HepG2 (cell line): ENCODE measurements around the gene SF3A2. TPM values are rescaled to one million over a fixed set of nuclear protein-coding genes. Genes with fewer than 3 reads are reported as not detected.
A peak's percentile ranks its signal among the peaks of the same experiment; 100 is the strongest.

Source experiments
- ARID3A ChIP-seq: IDR thresholded peaks from 2 replicates; pipeline ENCODE4 v1.6.1; 2012; ENCODE audit warnings: low read depth, low read length, improper control_type of control experiment
- ARNTL ChIP-seq: sonication (generic); formaldehyde crosslinking; IDR thresholded peaks from 2 replicates; pipeline ENCODE4 v1.4.0; 2020; ENCODE audit warnings: mild to moderate bottlenecking, missing genetic modification reagents
- ATF7-NPFF ChIP-seq: sonication (generic); formaldehyde crosslinking; IDR thresholded peaks from 2 replicates; pipeline ENCODE4 v1.8.1; 2023; ENCODE audit warnings: mild to moderate bottlenecking, low read depth, missing genetic modification reagents, moderate library complexity
- BATF2 ChIP-seq: sonication (generic); formaldehyde crosslinking; IDR thresholded peaks from 2 replicates; pipeline ENCODE4 v1.8.0; 2022; ENCODE audit warnings: mild to moderate bottlenecking, missing genetic modification reagents, moderate library complexity
- CAMTA2 ChIP-seq: sonication (generic); formaldehyde crosslinking; IDR thresholded peaks from 2 replicates; pipeline ENCODE4 v1.4.0; 2020; ENCODE audit warnings: mild to moderate bottlenecking, missing genetic modification reagents, borderline replicate concordance
- ESRRA ChIP-seq: sonication (generic); formaldehyde crosslinking; IDR thresholded peaks from 2 replicates; pipeline ENCODE4 v1.5.1; 2020; ENCODE audit warnings: mild to moderate bottlenecking, low read depth, missing genetic modification reagents
- FOXJ3 ChIP-seq: sonication (generic); formaldehyde crosslinking; IDR thresholded peaks from 2 replicates; pipeline ENCODE4 v1.4.0; 2020; ENCODE audit warnings: missing genetic modification reagents, mild to moderate bottlenecking, borderline replicate concordance
- FUBP1 ChIP-seq: sonication (generic); formaldehyde crosslinking; IDR thresholded peaks from 2 replicates; pipeline ENCODE4 v1.5.1; 2020; ENCODE audit warnings: missing genetic modification reagents, mild to moderate bottlenecking, borderline replicate concordance
- GATAD2A ChIP-seq: IDR thresholded peaks from 2 replicates; pipeline ENCODE4 v1.6.1; 2016
- KDM5B ChIP-seq: sonication (generic); formaldehyde crosslinking; IDR thresholded peaks from 2 replicates; pipeline ENCODE4 v1.4.0; 2020; ENCODE audit warnings: missing genetic modification reagents, mild to moderate bottlenecking, borderline replicate concordance
- MAFF ChIP-seq: IDR thresholded peaks from 2 replicates; pipeline ENCODE4 v1.6.1; 2011; ENCODE audit warnings: low read depth, low read length, improper control_type of control experiment
- MTERF4 ChIP-seq: sonication (generic); formaldehyde crosslinking; IDR thresholded peaks from 2 replicates; pipeline ENCODE4 v1.8.0; 2023; ENCODE audit warnings: mild to moderate bottlenecking, missing genetic modification reagents
- NCOA5 ChIP-seq: sonication (generic); formaldehyde crosslinking; IDR thresholded peaks from 2 replicates; pipeline ENCODE4 v1.4.0; 2020; ENCODE audit warnings: missing genetic modification reagents
- NFYB ChIP-seq: sonication (generic); formaldehyde crosslinking; IDR thresholded peaks from 2 replicates; pipeline ENCODE4 v1.4.0; 2020; ENCODE audit warnings: missing genetic modification reagents
- NONO ChIP-seq, 2 experiments: fragments of 450-650 bp in 1 of 2; sonication (generic) in 1 of 2; formaldehyde crosslinking in 1 of 2; IDR thresholded peaks in 1 of 2; conservative IDR thresholded peaks in 1 of 2; 2 replicates each; pipeline versions ENCODE4 v1.6.1 to v1.8.0; 2017 to 2022; ENCODE audit warnings: mild to moderate bottlenecking in 1 of 2, missing genetic modification reagents in 1 of 2, moderate library complexity in 1 of 2
- NR2F6 ChIP-seq, 2 experiments: IDR thresholded peaks; 2 replicates each; pipeline ENCODE4 v1.6.1; 2016; ENCODE audit warnings: antibody characterized with exemption in 1 of 2, mild to moderate bottlenecking in 1 of 2
- PHF20 ChIP-seq: sonication (generic); formaldehyde crosslinking; IDR thresholded peaks from 2 replicates; pipeline ENCODE4 v1.5.0; 2020; ENCODE audit warnings: mild to moderate bottlenecking, missing genetic modification reagents
- RBFOX2 ChIP-seq: fragments of 200-400 bp; formaldehyde crosslinking; IDR thresholded peaks from 2 replicates; pipeline ENCODE4 v1.6.1; 2017; ENCODE audit warnings: low read depth, mild to moderate bottlenecking, low read length
- SOX5 ChIP-seq: IDR thresholded peaks from 2 replicates; pipeline ENCODE4 v1.6.1; 2016; ENCODE audit warnings: borderline replicate concordance
- THAP11 ChIP-seq: IDR thresholded peaks from 2 replicates; pipeline ENCODE4 v1.6.1; 2016; ENCODE audit warnings: missing biosample characterization, missing genetic modification reagents
- ZFP36L1 ChIP-seq: sonication (generic); formaldehyde crosslinking; IDR thresholded peaks from 2 replicates; pipeline ENCODE4 v1.8.0; 2022; ENCODE audit warnings: mild to moderate bottlenecking, missing genetic modification reagents, moderate library complexity
- ZFX ChIP-seq: sonication (generic); formaldehyde crosslinking; IDR thresholded peaks from 2 replicates; pipeline ENCODE4 v1.4.0; 2020; ENCODE audit warnings: mild to moderate bottlenecking, low read depth, missing genetic modification reagents, moderate library complexity
- ZNF264 ChIP-seq: sonication (generic); formaldehyde crosslinking; IDR thresholded peaks from 2 replicates; pipeline ENCODE4 v1.4.0; 2020; ENCODE audit warnings: missing genetic modification reagents
- ZNF296 ChIP-seq: sonication (generic); formaldehyde crosslinking; conservative IDR thresholded peaks from 2 replicates; pipeline ENCODE4 v1.5.0; 2020; ENCODE audit warnings: mild to moderate bottlenecking, missing genetic modification reagents
- ZSCAN30 ChIP-seq: sonication (generic); formaldehyde crosslinking; IDR thresholded peaks from 2 replicates; pipeline ENCODE4 v1.5.0; 2020; ENCODE audit warnings: mild to moderate bottlenecking, missing genetic modification reagents
- polyA plus RNA-seq, 8 experiments: library from polyadenylated mRNA; depleted of rRNA in 3 of 8; stranded (reverse) in 7 of 8; unstranded in 1 of 8; fragments of >200 nt; fragmentation: Illumina TruSeq in 4 of 8; extraction: Trizol in 4 of 8; gene quantifications; 2 replicates each; pipeline versions ENCODE4 v1.2.1 to v1.2.3, GENCODE V29; 2011 to 2016; ENCODE audit warnings: low read depth in 4 of 8, missing spikeins in 1 of 8, mixed read lengths in 1 of 8; ENCODE audit not compliant: insufficient read depth in 1 of 8
- total RNA-seq, 5 experiments: library from RNA; depleted of rRNA; stranded (reverse); fragments of >200 nt; fragmentation: Illumina TruSeq; extraction: Trizol; gene quantifications; 2 replicates each; pipeline ENCODE4 v1.2.3, GENCODE V29; 2016; ENCODE audit warnings: low read depth in 1 of 5

SF3A2 gene
- total and polyA plus RNA-seq, 2 of the 13 experiments (the other 11 are each of a cell fraction or from before 2014, with no cell fraction given), result 8.6 to 8.8 TPM

- TF ChIP-seq ZFX (CRISPR knock-in tag) (peak; percentile 80), ARNTL (CRISPR knock-in tag) (no peak), FUBP1 (CRISPR knock-in tag) (peak; percentile 86; the same call in 1 of the 2 replicates), GATAD2A (peak; percentile 55; the same call in 1 of the 2 replicates), ZSCAN30 (no peak), PHF20 (CRISPR knock-in tag) (peak; percentile 79), FOXJ3 (no peak), NR2F6 (IDR thresholded peaks at IDR 0.05) (no peak), NR2F6 (CRISPR knock-in tag; IDR thresholded peaks at IDR 0.05) (peak; percentile 36; the same call in 1 of the 2 replicates), ARID3A (no peak), RBFOX2 (peak; percentile 96), ZFP36L1 (peak; percentile 67; the same call in 1 of the 2 replicates), NCOA5 (CRISPR knock-in tag) (no peak), ESRRA (CRISPR knock-in tag) (peak; percentile 42; the same call in 1 of the 2 replicates), ZNF264 (CRISPR knock-in tag) (0 out of 2 replicates have a peak, but pooled peaks have one; percentile 63), SOX5 (peak; percentile 65), NFYB (CRISPR knock-in tag) (peak; percentile 28; the same call in 1 of the 2 replicates), KDM5B (CRISPR knock-in tag) (peak; percentile 84), MTERF4 (CRISPR knock-in tag) (peak; percentile 59; the same call in 1 of the 2 replicates), ZNF296 (CRISPR knock-in tag) (0 out of 2 replicates have a peak, but pooled peaks have one; percentile 43), CAMTA2 (CRISPR knock-in tag) (peak; percentile 93), NONO (IDR thresholded peaks at IDR 0.05) (no peak), NONO (CRISPR knock-in tag; conservative IDR thresholded peaks at IDR 0.05) (peak; percentile 79), THAP11 (peak; percentile 85), MAFF (no peak), BATF2 (CRISPR knock-in tag) (no peak), ATF7-NPFF (0 out of 2 replicates have a peak, but pooled peaks have one; percentile 59)
These were observed 36.9 kb downstream of the SF3A2 start (continued) for GRCh38 chr19:2273356-2274184.
